ENCODE data around the gene PPP2R1B. TPM values are rescaled to one million over a fixed set of nuclear protein-coding genes. Genes with fewer than 3 reads are reported as not detected.
"Not testable (repeated sequence)": the region's sequence is repeated elsewhere in the genome, so short reads cannot be mapped to it uniquely, and the experiment has no call there.

Gene PPP2R1B
- total RNA-seq, 1 donor from 2014 or later = 44.5 TPM

GRCh38 chr11:111785886-111786412 lies 19.8 kb upstream of the PPP2R1B start:
- no peaks in the 10 kb centered on the region for H3K9me3 ChIP-seq (ENCODE audit: insufficient read depth, low read depth, low read length)
- H3K4me1 ChIP-seq (ENCODE audit: insufficient read depth, low read length) = no peaks in the 10 kb centered on the region
- H3K79me2 ChIP-seq (ENCODE audit: insufficient read depth, low read length) = no peaks in the 10 kb centered on the region
- peaks cover 6% of the 10 kb centered on the region for H3K36me3 Mint-ChIP-seq (ENCODE audit: low read depth, unreplicated experiment)
- TF ChIP-seq CTCF (IDR thresholded peaks at IDR 0.05; ENCODE audit: insufficient read depth, low read depth, low read length) (no peak), EZH2 (IDR thresholded peaks at IDR 0.05; ENCODE audit: insufficient read depth, low read length) (no peak)
- H3K4me3 ChIP-seq (ENCODE audit: insufficient read depth, low read depth, low read length) = no peak overlapping the region
- H3K27me3 ChIP-seq (ENCODE audit: insufficient read depth, low read length) = no peaks in the 10 kb centered on the region
- H3K4me1 Mint-ChIP-seq (ENCODE audit: low read depth, unreplicated experiment) = no peaks in the 10 kb centered on the region
- H3K27ac ChIP-seq (ENCODE audit: low read depth, low read length) = no peak overlapping the region
- H3K36me3 ChIP-seq (ENCODE audit: insufficient read depth, low read length) = peaks cover 9% of the 10 kb centered on the region
- no peaks in the 10 kb centered on the region for H3K9me3 Mint-ChIP-seq (ENCODE audit: unreplicated experiment)
- H3K4me2 ChIP-seq (ENCODE audit: low read length) = no peak overlapping the region
- no peak overlapping the region for H3K9ac ChIP-seq (ENCODE audit: low read length)
- no peak overlapping the region for H3K27ac Mint-ChIP-seq (ENCODE audit: unreplicated experiment)
- no peak overlapping the region for H3K4me3 Mint-ChIP-seq (ENCODE audit: unreplicated experiment)
- FAIRE-seq (no peak), DNase-seq (ENCODE audit: low read depth) (no peak)
- H3K27me3 Mint-ChIP-seq (ENCODE audit: low read depth, unreplicated experiment) = no peaks in the 10 kb centered on the region
- no peaks in the 10 kb centered on the region for H4K20me1 ChIP-seq (ENCODE audit: insufficient read depth, low read length)
- no peak overlapping the region for H2AFZ ChIP-seq (ENCODE audit: low read depth, low read length)

GRCh38 chr11:111785076-111785475 lies 18.9 kb upstream of the PPP2R1B start:
- no peak for FAIRE-seq
- no peaks in the 10 kb centered on the region for H3K27me3 ChIP-seq (ENCODE audit: insufficient read depth, low read length)
- H3K4me3 Mint-ChIP-seq (ENCODE audit: unreplicated experiment) = no peak overlapping the region

GRCh38 chr11:111784311-111784710 lies 18.1 kb upstream of the PPP2R1B start:
- not testable (repeated sequence) for H4K20me1 ChIP-seq (ENCODE audit: insufficient read depth, low read length); H3K4me2 ChIP-seq (ENCODE audit: low read length); H3K27me3 Mint-ChIP-seq (ENCODE audit: low read depth, unreplicated experiment); DNase-seq (ENCODE audit: low read depth); H3K27me3 ChIP-seq (ENCODE audit: insufficient read depth, low read length); H3K4me3 Mint-ChIP-seq (ENCODE audit: unreplicated experiment); H3K4me3 ChIP-seq (ENCODE audit: insufficient read depth, low read depth, low read length); H3K9me3 Mint-ChIP-seq (ENCODE audit: unreplicated experiment); H2AFZ ChIP-seq (ENCODE audit: low read depth, low read length); H3K79me2 ChIP-seq (ENCODE audit: insufficient read depth, low read length); H3K27ac ChIP-seq (ENCODE audit: low read depth, low read length); H3K27ac Mint-ChIP-seq (ENCODE audit: unreplicated experiment); FAIRE-seq; H3K4me1 Mint-ChIP-seq (ENCODE audit: low read depth, unreplicated experiment); H3K9me3 ChIP-seq (ENCODE audit: insufficient read depth, low read depth, low read length); H3K36me3 Mint-ChIP-seq (ENCODE audit: low read depth, unreplicated experiment); H3K9ac ChIP-seq (ENCODE audit: low read length); H3K36me3 ChIP-seq (ENCODE audit: insufficient read depth, low read length); H3K4me1 ChIP-seq (ENCODE audit: insufficient read depth, low read length)

More at GRCh38 chr11:111785076-111785475, 18.9 kb upstream of the PPP2R1B start:
- Mint-ChIP-seq H3K27me3 (ENCODE audit: low read depth, unreplicated experiment) (no peaks in the 10 kb centered on the region), H3K36me3 (ENCODE audit: low read depth, unreplicated experiment) (peaks cover 6% of the 10 kb centered on the region), H3K27ac (ENCODE audit: unreplicated experiment) (no peak overlapping the region), H3K9me3 (ENCODE audit: unreplicated experiment) (no peaks in the 10 kb centered on the region), H3K4me1 (ENCODE audit: low read depth, unreplicated experiment) (no peaks in the 10 kb centered on the region)
- H3K4me2 ChIP-seq (ENCODE audit: low read length) = no peak overlapping the region
- H3K36me3 ChIP-seq (ENCODE audit: insufficient read depth, low read length) = peaks cover 9% of the 10 kb centered on the region
- no peak overlapping the region for H3K4me3 ChIP-seq (ENCODE audit: insufficient read depth, low read depth, low read length)
- H3K9ac ChIP-seq (ENCODE audit: low read length) = no peak overlapping the region
- no peak for DNase-seq (ENCODE audit: low read depth)
- H3K4me1 ChIP-seq (ENCODE audit: insufficient read depth, low read length) = no peaks in the 10 kb centered on the region
- H2AFZ ChIP-seq (ENCODE audit: low read depth, low read length) = no peak overlapping the region
- H3K27ac ChIP-seq (ENCODE audit: low read depth, low read length) = no peak overlapping the region
- H4K20me1 ChIP-seq (ENCODE audit: insufficient read depth, low read length) = no peaks in the 10 kb centered on the region
- H3K79me2 ChIP-seq (ENCODE audit: insufficient read depth, low read length) = no peaks in the 10 kb centered on the region
- TF ChIP-seq EZH2 (IDR thresholded peaks at IDR 0.05; ENCODE audit: insufficient read depth, low read length) (no peak), CTCF (IDR thresholded peaks at IDR 0.05; ENCODE audit: insufficient read depth, low read depth, low read length) (no peak)
- no peaks in the 10 kb centered on the region for H3K9me3 ChIP-seq (ENCODE audit: insufficient read depth, low read depth, low read length)

Measured in astrocyte (in vitro differentiated cells and primary cell).